Astrocyte of the cerebellum (primary cell): ENCODE measurements around the gene NR2F1-AS1.

Experiments used
- DNase-seq: peaks from one replicate; pipeline ENCODE4 v3.0.0-alpha.2; 2011; ENCODE audit warnings: low read depth
- H3K4me3 ChIP-seq: 2 replicates; pipeline ENCODE4 v1.5.1; 2011; ENCODE audit warnings: mild to moderate bottlenecking, low read depth, low read length, moderate library complexity
- CTCF ChIP-seq: IDR thresholded peaks from 2 replicates; pipeline ENCODE4 v1.5.1; 2012; ENCODE audit warnings: low read length, low read depth, moderate library complexity, mild to moderate bottlenecking; ENCODE audit errors: missing control alignments
- in situ Hi-C: cut with HindIII; loops from 2 replicates; pipeline ENCODE4 v1.10.0; 2017; ENCODE audit warnings: low sequenced_read_pairs

The NR2F1-AS1 gene

DNA sequence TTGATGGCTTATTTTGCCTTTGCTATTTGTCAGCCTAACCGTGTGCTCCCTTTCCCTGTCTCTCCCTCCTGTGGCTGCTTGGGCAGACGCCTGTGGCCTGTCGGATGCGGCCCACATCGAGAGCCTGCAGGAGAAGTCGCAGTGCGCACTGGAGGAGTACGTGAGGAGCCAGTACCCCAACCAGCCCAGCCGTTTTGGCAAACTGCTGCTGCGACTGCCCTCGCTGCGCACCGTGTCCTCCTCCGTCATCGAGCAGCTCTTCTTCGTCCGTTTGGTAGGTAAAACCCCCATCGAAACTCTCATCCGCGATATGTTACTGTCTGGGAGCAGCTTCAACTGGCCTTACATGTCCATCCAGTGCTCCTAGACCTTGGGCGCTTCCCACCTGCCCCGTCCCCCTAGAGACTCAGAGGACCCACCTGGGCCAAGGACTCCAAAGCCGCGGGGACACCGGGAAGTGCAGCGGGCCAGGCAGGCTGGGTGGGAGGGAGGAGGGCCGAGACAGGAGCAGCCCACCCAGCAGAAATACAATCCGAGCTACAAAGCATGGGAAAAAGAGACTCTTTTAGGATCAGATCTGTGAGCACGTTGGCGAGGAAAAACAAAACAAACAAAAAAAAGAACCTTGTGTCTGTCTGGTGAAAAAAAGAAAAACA lies 12.6 kb upstream of the NR2F1-AS1 start:
- DNase-seq = no peak
- H3K4me3 ChIP-seq = peak overlapping the region; percentile 27
- no peak for TF ChIP-seq CTCF
- in situ Hi-C loops = no loop called here

- no peak for DNase-seq
- TF ChIP-seq CTCF = no peak
- in situ Hi-C loops = no loop called here
- peak overlapping the region; percentile 27 for H3K4me3 ChIP-seq
Measured at GRCh38 chr5:93592883-93593282, 11.9 kb upstream of the NR2F1-AS1 start.

DNA sequence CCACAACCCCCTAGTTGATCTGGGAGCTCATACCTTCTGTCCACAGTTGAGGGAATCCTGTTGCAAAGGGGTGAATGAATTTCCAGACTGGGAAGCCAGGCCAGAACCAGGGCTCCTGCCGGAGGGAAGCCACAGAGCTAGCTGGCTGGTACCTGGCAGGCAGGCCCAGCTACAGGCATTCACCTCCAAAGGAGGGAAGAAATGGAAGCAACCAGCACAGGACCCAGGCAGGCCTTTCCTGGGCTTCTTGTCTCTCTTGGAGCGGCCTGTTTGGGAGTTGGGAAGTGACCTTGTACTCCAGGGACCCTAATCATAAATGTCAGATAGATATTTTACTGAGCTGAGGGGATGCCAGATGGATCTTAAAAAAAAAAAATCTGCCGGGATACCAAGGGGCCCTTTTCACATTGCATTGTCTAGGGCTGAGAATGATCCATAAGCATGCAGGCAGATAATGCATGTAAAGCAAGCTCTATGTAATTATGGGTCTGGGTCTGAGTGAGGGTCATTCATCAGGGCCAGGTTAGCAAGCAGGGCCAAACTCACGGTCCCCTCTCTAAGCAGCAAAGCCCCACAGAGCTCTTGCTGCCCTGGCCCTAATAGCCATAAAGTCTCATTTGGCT lies 10.4 kb upstream of the NR2F1-AS1 start:
- in situ Hi-C loops = no loop called here
- no peak for DNase-seq
- peak overlapping the region; percentile 98 for H3K4me3 ChIP-seq
- no peak for TF ChIP-seq CTCF

- DNase-seq = no peak
- TF ChIP-seq CTCF = no peak
- in situ Hi-C loops = no loop called here
- H3K4me3 ChIP-seq = peak overlapping the region; percentile 98
Measured at GRCh38 chr5:93590493-93590892, 9.5 kb upstream of the NR2F1-AS1 start.

- DNase-seq = no peak
- in situ Hi-C loops = no loop called here
- H3K4me3 ChIP-seq = peak overlapping the region; percentile 98
Measured at GRCh38 chr5:93589829-93590215, 8.8 kb upstream of the NR2F1-AS1 start.

DNA sequence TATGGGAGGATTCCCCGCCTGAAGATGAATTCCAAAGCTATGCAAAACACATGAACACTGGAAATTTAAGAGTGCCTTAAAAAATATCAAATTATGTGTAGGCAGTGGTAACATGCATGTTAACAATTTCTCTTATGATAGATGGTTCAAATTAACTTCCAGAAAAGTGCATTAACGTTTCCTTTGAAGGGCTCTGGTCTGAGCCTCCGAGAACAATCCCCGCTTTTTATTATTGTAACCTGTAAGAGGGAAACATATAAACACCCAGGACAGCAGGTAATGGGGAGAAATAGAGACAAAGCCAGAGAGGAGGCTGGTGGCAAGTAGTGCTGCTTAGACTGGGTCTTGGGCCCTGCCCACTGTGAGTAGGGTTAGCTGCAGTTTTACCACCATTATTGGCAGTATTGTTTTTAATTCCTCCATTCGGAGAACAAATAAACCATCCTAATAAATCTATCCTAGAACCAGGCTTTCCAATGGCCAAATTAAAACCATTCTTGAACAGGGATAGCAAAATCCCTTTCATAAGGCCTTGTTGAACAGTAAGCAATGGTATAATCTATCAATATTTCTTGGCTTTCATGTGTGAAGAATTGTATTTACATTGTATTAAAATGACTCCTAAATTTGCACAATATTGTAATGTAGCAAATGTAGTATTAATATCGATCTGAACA lies 8.3 kb upstream of the NR2F1-AS1 start:
- DNase-seq = no peak
- peak overlapping the region; percentile 98 for H3K4me3 ChIP-seq
- TF ChIP-seq CTCF = no peak
- in situ Hi-C loops = no loop called here

More at GRCh38 chr5:93589829-93590215, 8.8 kb upstream of the NR2F1-AS1 start:
- peak; percentile 8 for TF ChIP-seq CTCF
